GM21786 (cell line): ENCODE data around the gene CWF19L1.

Experiments used
- ATAC-seq: cut with Tn5 transposase; IDR thresholded peaks from one replicate; pipeline ENCODE4 v1.9.1; 2021; ENCODE audit not compliant: unreplicated experiment

Gene CWF19L1

DNA sequence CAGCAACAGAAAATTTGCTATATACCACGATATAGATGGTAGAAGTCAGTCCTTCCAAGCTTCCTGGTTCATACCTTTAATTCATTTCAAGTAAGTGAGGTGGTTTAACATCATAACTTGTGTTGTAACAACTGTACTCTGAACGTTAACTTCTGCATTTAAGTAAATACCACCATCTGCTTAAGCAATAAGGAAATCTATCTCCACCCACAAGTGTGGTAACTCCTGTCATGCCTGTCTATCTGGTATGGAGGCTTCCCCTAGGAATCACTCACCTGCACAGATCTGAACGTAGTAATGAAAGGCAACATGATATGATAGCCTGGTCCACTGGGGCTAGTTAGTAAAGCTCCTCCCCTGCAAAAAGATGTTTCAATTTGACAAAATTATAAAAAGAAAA is 84.0 kb downstream of the CWF19L1 start:
- ATAC-seq: no peak

DNA sequence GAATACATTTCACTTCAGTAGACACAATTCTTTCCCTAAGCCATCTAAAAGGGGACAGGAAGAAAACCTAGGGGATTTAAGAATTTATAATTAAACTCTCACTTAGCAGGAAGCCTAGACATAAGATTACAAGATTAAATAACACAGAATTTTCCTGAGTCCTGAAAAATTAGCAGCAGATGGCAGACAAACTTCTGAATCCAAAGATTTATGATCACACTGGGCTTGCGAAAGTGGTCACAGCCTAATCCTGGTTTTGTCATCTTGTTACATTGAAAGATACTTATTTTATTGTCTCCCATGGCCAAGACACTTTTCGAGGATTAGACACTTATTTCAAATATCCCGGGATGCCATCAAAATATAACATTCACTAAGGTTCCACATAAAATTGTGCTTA is 84.5 kb downstream of the CWF19L1 start:
- no peak for ATAC-seq
